HG03196 (cell line): Measurements from ENCODE around the gene DHDH.

Experiments
- ATAC-seq: cut with Tn5 transposase; IDR thresholded peaks from one replicate; pipeline ENCODE4 v1.9.1; 2021; ENCODE audit not compliant: unreplicated experiment

Gene DHDH

DNA sequence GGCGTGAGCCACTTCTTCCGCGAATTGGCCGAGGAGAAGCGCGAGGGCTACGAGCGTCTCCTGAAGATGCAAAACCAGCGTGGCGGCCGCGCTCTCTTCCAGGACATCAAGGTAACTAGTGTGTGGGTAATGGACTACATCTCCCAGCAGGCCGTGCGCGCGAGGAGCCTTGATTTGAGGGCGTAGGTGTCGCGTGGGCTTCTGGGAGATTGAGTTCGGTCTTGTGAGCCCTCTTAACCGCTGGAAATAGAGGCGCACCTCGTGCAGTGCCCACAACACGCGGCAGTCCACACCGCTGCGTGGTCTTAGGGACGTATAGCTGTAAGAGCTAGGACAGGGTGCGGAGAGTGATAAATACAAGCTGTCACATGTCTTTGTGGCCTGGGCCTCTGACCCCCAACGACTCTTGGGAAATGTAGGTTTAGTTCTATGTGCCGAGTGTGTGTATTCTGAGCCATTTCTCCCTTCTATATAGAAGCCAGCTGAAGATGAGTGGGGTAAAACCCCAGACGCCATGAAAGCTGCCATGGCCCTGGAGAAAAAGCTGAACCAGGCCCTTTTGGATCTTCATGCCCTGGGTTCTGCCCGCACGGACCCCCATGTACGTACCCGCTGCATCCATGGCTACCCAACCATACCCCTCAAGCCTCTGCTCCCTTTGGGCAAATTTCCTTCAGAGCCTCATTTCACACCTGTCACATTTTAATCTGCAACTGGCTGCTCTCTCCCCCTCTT, 32.5 kb downstream of the DHDH start:
- ATAC-seq, result no peak

DNA sequence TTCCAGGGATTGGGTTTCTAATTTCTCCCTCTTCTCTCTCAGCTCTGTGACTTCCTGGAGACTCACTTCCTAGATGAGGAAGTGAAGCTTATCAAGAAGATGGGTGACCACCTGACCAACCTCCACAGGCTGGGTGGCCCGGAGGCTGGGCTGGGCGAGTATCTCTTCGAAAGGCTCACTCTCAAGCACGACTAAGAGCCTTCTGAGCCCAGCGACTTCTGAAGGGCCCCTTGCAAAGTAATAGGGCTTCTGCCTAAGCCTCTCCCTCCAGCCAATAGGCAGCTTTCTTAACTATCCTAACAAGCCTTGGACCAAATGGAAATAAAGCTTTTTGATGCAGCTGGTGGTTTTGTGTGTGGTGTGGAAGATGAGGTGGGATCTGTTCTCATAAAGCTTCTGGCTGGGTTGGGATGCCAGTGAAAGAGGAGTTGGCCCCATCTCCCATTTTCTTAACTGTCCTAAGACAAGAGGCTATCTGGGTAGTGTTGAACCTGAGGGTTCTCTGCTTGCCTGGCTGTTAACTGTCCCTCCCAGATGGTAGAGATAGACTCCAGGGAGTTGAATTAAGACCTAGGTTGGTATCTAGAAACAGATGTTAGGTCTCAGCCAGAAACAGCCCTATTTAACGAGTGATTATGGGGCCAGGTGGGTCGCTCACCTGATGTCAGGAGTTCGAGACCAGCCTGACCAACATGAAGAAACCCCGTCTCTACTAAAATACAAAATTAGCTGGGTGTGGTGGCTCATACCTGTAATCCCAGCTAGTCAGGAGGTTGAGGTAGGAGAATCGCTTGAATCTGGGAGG, 33.2 kb downstream of the DHDH start:
- no peak for ATAC-seq

DNA sequence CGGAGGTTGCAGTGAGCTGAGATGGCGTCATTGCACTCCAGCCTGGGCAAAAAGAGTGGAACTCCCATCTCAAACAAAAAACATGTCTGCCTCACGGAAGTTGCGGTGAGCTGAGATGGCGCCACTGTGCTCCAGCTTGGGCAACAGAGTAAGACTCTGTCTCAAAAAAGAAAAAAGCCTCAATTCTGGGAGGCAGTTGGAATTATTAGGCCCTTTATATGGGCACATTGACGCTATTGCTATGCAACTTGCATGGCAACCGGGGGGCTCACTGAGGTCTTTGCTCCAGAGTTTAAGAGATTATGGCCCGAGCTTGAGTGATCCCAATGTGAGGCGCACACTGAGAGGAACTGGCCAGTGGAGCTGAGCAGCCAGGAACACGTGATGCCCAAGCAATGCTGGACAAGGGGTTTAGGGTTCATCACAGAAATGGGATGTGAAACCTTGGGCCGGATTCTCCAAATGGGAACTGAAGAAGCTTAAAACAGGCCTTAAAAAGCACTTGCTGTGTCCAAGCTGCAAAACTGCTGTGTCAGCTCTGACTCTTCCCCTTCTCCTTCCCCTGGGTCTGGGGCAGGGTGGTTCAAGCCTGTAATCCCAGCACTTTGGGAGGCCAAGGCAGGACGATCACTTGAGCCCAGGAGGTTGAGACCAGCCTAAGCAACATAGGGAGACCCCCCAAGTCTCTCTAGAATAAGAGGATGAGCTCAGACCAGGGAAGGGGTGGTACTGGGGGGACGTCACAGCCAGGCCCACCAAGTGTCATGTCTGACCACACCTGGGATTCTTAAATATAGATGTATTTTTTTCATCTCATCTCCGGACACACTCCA, 34.1 kb downstream of the DHDH start:
- no peak for ATAC-seq

DNA sequence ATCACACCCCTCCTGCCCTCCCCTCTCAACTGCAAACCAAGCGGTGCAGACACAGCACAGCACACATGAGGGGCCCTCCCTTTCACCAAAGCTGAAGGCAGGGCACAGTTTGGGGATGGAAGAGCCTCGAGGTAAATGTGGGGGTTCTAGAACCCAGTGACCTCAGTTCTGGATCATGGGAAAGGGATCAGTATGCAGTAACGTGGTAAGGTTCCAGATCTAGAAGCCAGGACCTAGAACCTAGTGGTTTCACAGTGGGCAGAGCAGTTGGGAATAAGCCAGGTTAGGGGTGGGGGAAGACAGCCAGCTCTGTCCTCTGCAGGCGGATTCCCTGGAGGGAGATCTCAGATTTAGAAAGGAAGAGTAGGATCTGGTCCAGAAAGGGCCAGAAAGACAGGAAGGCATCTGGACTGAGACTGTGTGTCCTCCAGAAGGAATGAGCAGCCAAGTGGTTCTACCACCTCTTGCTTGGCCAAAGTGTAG, 34.7 kb downstream of the DHDH start:
- ATAC-seq, result no peak

DNA sequence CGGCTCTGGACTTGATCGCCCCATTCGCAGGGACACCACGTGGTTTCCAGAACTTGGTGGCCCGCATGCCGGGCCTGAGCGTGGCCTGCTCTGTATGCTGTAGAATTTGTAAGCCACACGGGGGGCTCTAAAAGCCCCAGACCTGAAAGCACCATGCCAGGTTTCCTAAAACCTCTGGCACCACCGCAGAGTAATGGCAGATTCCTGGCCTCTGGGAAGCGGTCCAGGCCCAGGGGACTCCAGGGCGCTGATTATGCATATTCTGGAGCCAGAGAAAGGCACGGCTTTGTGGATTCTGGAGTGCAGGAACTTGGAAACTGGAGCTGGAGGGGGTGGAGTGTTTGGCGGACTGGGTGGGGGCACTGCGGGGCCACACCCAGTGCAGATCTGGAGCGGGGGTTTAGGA, 35.3 kb downstream of the DHDH start:
- ATAC-seq, result no peak

DNA sequence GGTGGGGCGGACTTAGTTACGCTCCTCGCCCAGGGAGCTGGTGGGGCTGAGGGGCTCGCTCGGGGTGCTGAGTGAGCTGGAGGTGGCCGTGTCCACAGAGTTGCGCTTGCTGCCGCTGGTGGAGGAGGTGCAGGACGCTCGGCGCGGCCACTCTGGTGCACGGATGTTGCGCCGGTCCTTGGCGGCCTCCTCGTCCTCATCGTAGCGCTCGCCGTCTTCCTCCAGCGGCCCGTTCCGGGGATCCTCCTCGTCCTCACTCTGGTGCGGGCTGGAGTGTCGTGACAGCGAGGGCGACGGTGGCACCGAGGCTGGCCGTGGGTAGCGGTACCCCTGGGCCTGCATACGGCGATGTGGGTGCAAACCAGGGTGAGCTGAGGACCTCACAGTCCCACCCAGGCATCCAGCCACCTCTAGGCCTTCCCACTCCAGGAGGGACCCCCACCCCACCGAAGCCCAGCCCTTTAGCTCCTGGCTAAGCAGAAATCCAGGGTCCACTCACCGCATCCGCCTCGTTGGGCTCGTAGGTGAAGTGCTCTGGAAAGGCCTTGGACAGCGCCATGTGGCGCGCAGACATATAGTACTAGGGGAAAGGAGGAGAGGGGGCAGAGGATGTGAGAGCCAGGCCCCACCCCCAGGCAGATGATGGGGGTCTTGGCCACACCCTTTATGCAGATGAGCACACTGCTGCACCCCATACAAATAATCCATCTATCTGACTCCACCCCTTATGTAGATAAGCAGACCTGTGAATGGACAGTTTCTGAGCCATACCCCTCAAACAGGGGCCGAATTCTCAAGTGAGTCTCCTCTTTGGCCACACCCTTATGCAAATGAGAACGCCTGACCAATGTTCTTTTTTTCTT, 36.0 kb downstream of the DHDH start:
- ATAC-seq, result no peak

DNA sequence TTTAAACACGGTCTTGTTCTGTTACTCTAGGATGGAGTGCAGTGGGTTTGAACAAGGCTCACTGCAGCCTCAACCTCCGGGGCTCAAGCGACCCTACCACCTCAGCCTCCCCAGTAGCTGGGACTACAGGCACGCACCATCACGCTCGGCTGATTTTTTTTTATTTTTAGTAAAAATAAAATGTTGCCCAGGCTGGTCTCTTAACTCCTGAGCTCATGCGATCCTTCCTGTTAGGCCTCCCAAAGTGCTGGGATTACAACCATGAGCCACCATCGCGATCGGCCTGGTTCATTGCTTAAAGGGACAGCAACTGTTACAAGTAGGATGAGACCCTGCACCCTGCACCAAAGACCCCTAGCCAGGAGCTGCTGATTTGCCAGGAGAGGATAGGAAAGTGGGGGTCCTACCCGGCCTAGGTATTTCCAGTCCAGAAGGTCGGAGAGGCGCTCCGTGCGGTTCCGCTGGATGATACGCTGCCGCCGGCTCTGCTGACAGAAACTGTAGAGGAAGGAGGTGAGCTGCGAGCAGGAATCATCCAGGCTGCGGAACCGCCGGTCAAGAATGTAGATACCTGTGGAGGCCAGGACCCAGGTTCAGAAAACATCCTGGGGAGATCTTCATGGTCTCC, 36.8 kb downstream of the DHDH start:
- ATAC-seq, result no peak

DNA sequence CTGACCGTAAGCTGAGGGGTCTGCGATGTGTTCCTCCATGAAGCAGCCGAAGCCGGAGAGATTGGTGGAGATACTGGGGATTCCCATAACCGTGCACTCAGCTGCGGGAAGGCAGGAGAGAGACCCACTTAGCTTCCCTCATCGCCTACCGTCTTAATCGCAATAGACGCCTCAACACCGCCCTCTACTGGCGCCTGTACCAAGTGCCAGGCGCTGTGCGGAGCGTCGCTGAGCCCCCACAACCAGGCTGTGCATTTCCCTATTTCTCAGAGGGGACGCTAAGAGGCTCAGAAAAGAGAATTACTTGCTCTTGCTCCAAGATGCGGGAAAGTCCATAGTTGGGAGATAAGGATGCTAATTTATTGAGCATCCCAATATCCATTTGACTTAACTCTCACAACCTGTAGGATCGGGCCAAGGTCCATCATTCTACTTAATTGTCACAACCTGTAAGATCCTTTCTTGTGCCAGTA, 37.5 kb downstream of the DHDH start:
- no peak for ATAC-seq

DNA sequence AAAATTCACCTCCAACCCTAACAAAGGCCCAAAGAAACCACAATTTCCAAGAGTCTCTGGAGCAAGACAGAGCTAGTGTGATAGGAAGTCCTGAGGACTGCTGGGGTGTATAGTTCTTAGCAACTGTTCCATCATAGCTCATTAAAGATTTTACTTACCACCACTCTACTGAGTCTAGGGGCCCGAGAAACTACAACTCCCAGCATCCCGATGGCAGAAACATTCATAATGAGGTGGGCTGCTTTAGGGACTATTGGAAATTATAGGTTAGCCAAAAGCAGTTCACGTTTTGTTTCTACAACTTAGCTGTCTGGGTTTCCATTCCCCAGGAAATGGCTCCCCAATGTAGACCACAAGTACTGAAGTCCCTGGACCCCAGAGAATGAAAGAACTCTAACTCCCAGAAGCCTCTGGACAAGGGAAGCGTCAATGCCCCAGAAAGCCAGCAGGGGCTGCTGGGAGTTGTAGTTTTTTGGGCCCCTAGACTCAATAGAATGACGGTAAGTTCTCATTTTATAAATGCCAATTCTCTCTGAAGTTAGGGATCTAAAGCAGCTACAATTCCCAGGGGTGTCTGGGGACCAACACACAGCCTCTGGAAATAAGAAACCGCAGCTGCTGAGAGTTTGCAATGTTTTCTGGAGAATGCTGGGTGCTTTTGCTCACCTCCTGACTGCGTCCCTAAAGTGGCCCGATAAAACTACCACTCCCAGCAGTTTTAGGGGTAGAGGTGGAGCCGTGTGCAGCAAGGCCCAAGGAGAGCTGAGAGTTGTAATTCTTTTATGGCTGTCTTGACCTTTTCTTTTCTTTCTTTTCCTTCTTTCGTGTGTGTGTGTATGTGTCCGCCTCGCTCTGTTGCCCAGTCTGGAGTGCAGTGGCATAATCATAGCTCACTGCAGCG, 42.7 kb downstream of the DHDH start:
- ATAC-seq, result no peak

DNA sequence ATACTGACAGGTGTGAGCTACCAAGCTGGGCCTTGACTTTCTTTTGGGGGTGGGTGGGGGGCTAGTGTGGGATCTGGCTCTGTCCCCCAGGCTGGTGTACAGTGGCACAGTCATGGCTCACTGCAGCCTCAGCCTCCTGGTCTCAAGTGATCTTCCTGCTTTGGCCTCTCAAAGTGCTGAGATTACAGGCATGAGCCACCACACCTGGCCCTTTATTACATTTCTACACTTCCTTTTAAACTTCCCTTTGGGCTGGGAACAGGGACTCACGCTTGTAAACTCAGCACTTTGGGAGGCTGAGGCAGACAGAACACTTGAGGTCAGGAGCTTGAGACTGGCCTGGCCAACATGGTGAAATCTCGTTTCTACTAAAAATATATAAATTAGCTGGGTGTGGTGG, 43.6 kb downstream of the DHDH start:
- ATAC-seq, result no peak

DNA sequence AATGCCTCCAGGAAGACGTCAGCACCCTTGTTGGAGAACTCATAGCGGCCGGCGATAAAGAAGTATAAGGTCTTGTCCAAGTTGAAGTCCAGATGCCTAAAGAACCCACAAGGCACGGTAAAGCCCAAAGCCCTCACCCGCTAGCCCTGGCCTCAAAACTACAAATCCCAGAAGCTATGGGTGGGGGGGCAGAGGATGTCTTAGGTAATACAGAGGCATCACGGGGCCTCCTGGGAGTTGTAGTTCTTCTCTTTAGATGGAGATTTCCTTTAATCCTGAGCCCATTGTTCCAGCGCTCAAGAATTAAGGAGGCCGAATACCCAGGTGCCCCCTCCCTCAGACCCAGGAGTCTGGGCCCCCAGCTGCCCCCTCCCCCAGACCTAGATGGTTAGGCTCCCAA, 48.8 kb downstream of the DHDH start:
- ATAC-seq, result no peak

DNA sequence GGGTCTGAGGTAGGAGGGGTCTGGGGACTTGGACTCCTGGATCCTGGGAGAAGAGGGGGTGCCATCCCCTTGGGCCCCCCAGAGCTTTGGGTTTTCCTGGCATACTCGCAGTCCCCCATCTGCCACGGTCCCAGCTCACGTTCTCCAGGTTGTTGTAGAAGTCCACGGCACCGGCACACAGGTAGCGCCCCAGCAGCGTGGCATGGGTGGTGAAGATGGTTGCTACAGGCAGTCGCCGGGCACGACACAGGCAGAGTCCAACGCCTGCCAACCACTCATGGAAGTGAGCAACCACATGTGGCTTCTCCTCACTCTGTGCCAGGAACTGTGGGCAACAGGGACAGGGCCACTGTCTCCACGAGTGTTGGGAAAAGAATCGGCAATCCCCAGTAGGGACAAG, 52.2 kb downstream of the DHDH start:
- ATAC-seq, result no peak

DNA sequence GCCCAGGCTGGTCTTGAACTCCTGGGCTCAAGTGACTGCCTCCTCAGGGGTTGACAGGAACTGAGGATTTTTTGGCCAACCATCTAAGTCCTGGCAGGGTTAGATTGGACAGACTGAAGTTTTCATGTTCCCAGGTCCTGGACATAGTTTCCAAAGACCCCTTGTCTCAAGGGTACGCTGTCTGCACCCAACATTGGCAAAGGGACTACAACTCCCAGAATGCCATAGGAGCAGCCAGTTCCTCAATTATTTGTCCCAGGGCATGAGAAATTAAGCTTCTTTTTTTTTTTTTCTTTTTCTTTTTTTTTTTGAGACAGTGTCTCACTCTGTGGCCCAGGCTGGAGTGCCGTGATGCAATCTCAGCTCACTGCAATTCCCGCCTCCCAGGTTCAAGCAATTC, 52.7 kb downstream of the DHDH start:
- ATAC-seq, result no peak

DNA sequence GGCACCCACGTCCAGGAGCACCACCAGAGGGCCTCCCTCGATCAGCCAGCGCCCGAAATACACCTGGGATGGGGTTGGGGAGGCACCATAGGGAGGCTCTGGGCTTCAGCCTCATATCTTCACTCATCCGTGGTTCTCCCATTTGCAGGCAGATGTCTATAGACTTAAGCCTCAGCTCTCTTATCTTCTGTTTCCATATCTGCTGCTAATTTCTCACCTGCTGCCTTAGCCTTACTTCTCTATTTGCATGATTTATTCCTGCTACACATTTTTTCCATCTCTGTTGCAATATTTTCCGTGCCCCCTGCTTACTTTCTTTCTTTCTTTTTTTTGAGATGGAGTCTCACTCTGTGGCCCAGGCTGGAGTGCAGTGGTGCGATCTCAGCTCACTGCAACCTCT, 53.8 kb downstream of the DHDH start:
- ATAC-seq, result no peak

DNA sequence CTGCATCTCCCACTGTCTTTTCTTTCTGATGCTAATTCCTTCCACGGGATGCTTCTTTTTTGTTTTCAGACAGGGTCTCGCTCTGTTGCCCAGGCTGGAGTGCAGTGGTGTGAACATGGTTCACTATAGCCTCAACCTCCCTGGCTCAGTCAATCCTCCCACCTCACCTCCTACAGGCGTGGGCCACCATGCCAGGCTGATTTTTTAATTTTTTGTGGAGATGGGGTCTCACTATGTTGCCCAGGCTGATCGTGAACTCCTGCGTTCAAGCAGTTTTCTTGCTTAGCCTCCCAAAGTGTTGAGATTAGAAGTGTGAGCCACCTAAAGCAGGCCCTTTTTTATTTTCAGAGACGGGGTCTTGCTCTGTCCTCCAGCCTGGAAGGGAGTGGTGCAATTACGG, 54.8 kb downstream of the DHDH start:
- ATAC-seq, result no peak

DNA sequence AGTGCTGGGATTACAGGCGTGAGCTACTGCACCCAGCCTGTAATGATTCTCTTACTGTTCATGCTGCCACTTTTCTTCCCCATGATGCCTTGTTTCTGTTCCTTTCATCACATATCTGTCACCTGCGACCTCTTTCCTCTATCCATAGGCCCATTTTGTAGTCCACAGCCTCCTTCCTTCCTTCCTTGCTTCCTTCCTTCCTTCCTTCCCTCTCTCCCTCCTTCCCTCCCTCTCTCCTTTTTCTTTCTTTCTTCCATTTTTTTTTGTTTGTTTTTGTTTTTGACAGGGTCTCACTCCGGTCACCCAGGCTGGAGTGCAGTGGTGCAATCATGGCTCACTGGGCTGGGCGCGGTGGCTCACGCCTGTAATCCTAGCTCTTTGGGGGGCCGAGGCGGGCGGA, 55.4 kb downstream of the DHDH start:
- no peak for ATAC-seq

DNA sequence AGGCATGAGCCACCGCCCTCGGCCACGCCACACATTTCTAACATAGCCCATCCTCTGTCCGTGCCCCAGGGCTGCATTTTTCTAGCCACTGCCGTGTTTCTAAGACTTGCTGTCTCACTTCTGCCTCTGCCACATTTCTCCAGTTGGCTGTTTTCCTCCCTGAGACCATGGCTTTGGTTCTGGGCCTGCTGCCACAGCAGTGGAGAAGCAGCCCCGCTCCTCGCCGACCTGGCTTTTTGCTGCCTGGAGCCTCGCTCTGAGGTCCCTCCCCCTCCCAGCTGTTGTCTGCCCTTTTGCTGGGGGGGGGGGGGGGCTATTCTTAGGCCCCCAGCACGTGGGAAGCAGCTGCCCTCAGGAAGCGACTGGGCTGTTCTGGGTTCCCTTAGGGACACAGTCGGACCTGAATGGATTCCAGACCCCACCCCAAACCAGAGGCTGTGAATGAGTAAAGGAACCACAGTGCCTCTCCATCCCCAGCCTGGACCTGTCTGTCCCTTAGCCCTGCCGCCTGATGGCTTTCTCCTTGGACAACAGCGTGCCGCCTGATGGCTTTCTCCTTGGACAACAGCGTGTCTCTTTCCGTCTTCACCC, 56.3 kb downstream of the DHDH start:
- ATAC-seq, result no peak

DNA sequence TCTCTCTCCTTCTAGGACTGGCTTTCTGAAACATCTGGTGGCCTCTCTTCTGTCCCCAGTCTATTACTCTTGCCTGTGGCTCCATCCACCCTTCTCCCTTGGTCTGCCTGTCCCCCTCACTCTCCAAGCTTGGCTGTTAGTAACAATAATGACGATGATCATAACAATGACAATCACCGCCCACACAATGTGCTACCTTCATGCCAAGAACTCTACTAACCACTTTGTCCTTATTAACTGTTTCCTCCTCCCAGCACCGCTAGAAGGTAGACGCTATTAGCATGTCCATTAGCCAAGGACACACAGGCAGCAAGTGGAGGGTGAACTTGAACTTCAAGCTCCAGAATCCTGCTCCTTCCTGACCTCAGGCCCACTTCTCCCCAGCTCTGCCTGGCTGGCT, 56.9 kb downstream of the DHDH start:
- ATAC-seq, result no peak
